Muscle layer of duodenum (tissue), 2 donors: Measurements from ENCODE around the gene PPFIBP1.
"Not testable (repeated sequence)": the region's sequence is repeated elsewhere in the genome, so short reads cannot be mapped to it uniquely, and the experiment has no call there.

ENCODE experiments used
- H3K27ac ChIP-seq: one replicate; pipeline ENCODE4 v1.7.0; 2013; ENCODE audit warnings: mild to moderate bottlenecking, low read length
- H3K27me3 ChIP-seq: one replicate; pipeline ENCODE4 v1.7.0; 2013; ENCODE audit warnings: low read depth, mild to moderate bottlenecking, control low read depth, low read length
- H3K36me3 ChIP-seq, 2 donors: one replicate each; pipeline ENCODE4 v1.7.0; 2013; ENCODE audit warnings: low read length in 2 of 2, control low read depth in 1 of 2, mild to moderate bottlenecking in 1 of 2; ENCODE audit not compliant: insufficient read depth in 2 of 2, control insufficient read depth in 1 of 2
- H3K4me1 ChIP-seq, 2 donors: one replicate each; pipeline ENCODE4 v1.7.0; 2013; ENCODE audit warnings: low read length in 2 of 2, mild to moderate bottlenecking in 2 of 2, control low read depth in 1 of 2, moderate library complexity in 1 of 2; ENCODE audit not compliant: insufficient read depth in 2 of 2, control insufficient read depth in 1 of 2
- H3K4me3 ChIP-seq, 2 donors: one replicate each; pipeline ENCODE4 v1.7.0; 2013; ENCODE audit warnings: low read length in 2 of 2, low read depth in 1 of 2, mild to moderate bottlenecking in 1 of 2
- H3K9me3 ChIP-seq, 2 donors: one replicate each; pipeline ENCODE4 v1.7.0; 2013; ENCODE audit warnings: low read length in 2 of 2, control low read depth in 1 of 2, mild to moderate bottlenecking in 1 of 2; ENCODE audit not compliant: control insufficient read depth in 1 of 2
- donor health status: healthy.

Gene PPFIBP1

GRCh38 chr12:27573972-27574371 is 50.0 kb downstream of the PPFIBP1 start:
- H3K36me3 ChIP-seq: peaks cover 3 to 24% of the 10 kb centered on the region in 2 donors
- H3K4me1 ChIP-seq: peaks cover 7 to 31% of the 10 kb centered on the region in 2 donors
- H3K9me3 ChIP-seq: no peaks in the 10 kb centered on the region
- H3K27me3 ChIP-seq: no peaks in the 10 kb centered on the region
- no peak overlapping the region for H3K4me3 ChIP-seq
- H3K27ac ChIP-seq: no peak overlapping the region

GRCh38 chr12:27575090-27575761 is 51.2 kb downstream of the PPFIBP1 start:
- Histone ChIP-seq H3K4me3 (no peak overlapping the region), H3K9me3 (no peaks in the 10 kb centered on the region), H3K27me3 (no peaks in the 10 kb centered on the region), H3K27ac (no peak overlapping the region), H3K4me1 (peaks cover 7 to 31% of the 10 kb centered on the region in 2 donors), H3K36me3 (peaks cover 6 to 24% of the 10 kb centered on the region in 2 donors)

- no peak overlapping the region for H3K27ac ChIP-seq
- H3K36me3 ChIP-seq: peaks cover 6 to 24% of the 10 kb centered on the region in 2 donors
- H3K4me1 ChIP-seq: peaks cover 7 to 31% of the 10 kb centered on the region in 2 donors
- no peak overlapping the region for H3K4me3 ChIP-seq
- H3K9me3 ChIP-seq: no peaks in the 10 kb centered on the region
- no peaks in the 10 kb centered on the region for H3K27me3 ChIP-seq
These were observed 51.7 kb downstream of the PPFIBP1 start for GRCh38 chr12:27575762-27576118.

GRCh38 chr12:27576667-27577347 is 52.8 kb downstream of the PPFIBP1 start:
- Histone ChIP-seq H3K9me3 (no peaks in the 10 kb centered on the region), H3K4me3 (no peak overlapping the region), H3K27ac (no peak overlapping the region), H3K4me1 (peaks cover 7 to 31% of the 10 kb centered on the region in 2 donors), H3K27me3 (no peaks in the 10 kb centered on the region), H3K36me3 (peaks cover 6 to 24% of the 10 kb centered on the region in 2 donors)

GRCh38 chr12:27577688-27578087 is 53.7 kb downstream of the PPFIBP1 start:
- Histone ChIP-seq H3K27ac (no peak overlapping the region), H3K4me3 (no peak overlapping the region), H3K36me3 (peaks cover 6 to 24% of the 10 kb centered on the region in 2 donors), H3K4me1 (peaks cover 7 to 30% of the 10 kb centered on the region in 2 donors), H3K27me3 (no peaks in the 10 kb centered on the region), H3K9me3 (no peaks in the 10 kb centered on the region)

- Histone ChIP-seq H3K36me3 (peaks cover 6 to 20% of the 10 kb centered on the region in 2 donors), H3K9me3 (no peaks in the 10 kb centered on the region), H3K4me1 (peaks cover 0 to 23% of the 10 kb centered on the region in 2 donors), H3K27me3 (no peaks in the 10 kb centered on the region), H3K27ac (no peak overlapping the region), H3K4me3 (no peak overlapping the region)
These were observed 54.8 kb downstream of the PPFIBP1 start for GRCh38 chr12:27578689-27579372.

- Histone ChIP-seq H3K4me1 (peaks cover 0 to 17% of the 10 kb centered on the region in 2 donors), H3K27ac (no peak overlapping the region), H3K27me3 (no peaks in the 10 kb centered on the region), H3K4me3 (no peak overlapping the region), H3K9me3 (no peaks in the 10 kb centered on the region), H3K36me3 (peaks cover 6% of the 10 kb centered on the region in 2 donors)
These were observed 56.7 kb downstream of the PPFIBP1 start for GRCh38 chr12:27580561-27581330.

- H3K4me1 ChIP-seq: peaks cover 0 to 14% of the 10 kb centered on the region in 2 donors
- H3K27ac ChIP-seq, H3K36me3 ChIP-seq, H3K27me3 ChIP-seq, H3K4me3 ChIP-seq, H3K9me3 ChIP-seq: not testable (repeated sequence)
These were observed 57.3 kb downstream of the PPFIBP1 start for GRCh38 chr12:27581331-27581671.

- not testable (repeated sequence) for H3K9me3 ChIP-seq, H3K4me3 ChIP-seq, H3K27ac ChIP-seq, H3K27me3 ChIP-seq, H3K36me3 ChIP-seq
- peaks cover 0 to 10% of the 10 kb centered on the region in 2 donors for H3K4me1 ChIP-seq
These were observed 57.8 kb downstream of the PPFIBP1 start for GRCh38 chr12:27581833-27582232.

GRCh38 chr12:27582445-27582844 is 58.4 kb downstream of the PPFIBP1 start:
- not testable (repeated sequence) for H3K27ac ChIP-seq, H3K27me3 ChIP-seq, H3K36me3 ChIP-seq, H3K9me3 ChIP-seq, H3K4me3 ChIP-seq
- H3K4me1 ChIP-seq: peaks cover 0 to 10% of the 10 kb centered on the region in 2 donors
